ENCODE data around the gene NUTM2A.
"Not testable (repeated sequence)": the region's sequence is repeated elsewhere in the genome, so short reads cannot be mapped to it uniquely, and the experiment has no call there.

DNA sequence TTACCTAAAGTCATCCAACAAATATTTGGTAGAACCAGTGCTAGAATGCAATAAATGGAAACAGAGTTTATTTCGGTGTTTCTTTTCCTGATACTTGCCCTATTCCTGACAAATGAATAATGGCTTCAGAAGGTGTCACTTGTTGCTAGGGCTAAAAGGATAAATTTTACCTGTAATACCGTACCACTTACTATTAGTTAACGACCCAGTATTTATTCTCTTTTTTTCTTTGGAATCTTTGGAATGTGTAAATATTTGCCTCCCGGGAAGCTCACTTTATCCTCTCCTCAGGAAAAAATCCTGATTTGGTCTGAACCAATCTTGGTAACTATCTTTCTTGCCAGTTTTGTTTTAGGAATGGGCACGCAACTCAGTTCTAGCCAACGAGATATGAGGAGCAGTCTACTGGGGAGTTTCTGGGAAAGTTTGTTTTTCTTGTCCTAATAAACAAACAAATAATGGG lies 14.1 kb downstream of the NUTM2A start:
- TF ChIP-seq, protein P1, sequence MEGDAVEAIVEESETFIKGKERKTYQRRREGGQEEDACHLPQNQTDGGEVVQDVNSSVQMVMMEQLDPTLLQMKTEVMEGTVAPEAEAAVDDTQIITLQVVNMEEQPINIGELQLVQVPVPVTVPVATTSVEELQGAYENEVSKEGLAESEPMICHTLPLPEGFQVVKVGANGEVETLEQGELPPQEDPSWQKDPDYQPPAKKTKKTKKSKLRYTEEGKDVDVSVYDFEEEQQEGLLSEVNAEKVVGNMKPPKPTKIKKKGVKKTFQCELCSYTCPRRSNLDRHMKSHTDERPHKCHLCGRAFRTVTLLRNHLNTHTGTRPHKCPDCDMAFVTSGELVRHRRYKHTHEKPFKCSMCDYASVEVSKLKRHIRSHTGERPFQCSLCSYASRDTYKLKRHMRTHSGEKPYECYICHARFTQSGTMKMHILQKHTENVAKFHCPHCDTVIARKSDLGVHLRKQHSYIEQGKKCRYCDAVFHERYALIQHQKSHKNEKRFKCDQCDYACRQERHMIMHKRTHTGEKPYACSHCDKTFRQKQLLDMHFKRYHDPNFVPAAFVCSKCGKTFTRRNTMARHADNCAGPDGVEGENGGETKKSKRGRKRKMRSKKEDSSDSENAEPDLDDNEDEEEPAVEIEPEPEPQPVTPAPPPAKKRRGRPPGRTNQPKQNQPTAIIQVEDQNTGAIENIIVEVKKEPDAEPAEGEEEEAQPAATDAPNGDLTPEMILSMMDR (conservative IDR thresholded peaks at IDR 0.05; ENCODE audit: low read depth, low read length), result not testable (repeated sequence)
- not testable (repeated sequence) for TF ChIP-seq EZH2 (IDR thresholded peaks at IDR 0.05; ENCODE audit: low read length, unreplicated experiment); EZH2phosphoT487 (IDR thresholded peaks at IDR 0.05; ENCODE audit: borderline replicate concordance, low read length)
